H9 (cell line): ENCODE results near the gene RABGAP1L. TPM values are rescaled to one million over a fixed set of nuclear protein-coding genes. Genes with fewer than 3 reads are reported as not detected.

Experiments used
- DNase-seq: peaks from one replicate; pipeline ENCODE4 v3.0.0-alpha.2; 2017
- H2AFZ ChIP-seq: one replicate; pipeline ENCODE4 v1.6.1; 2013; ENCODE audit warnings: mild to moderate bottlenecking, low read length, control low read depth, moderate library complexity
- H2AK5ac ChIP-seq: 2 replicates; pipeline ENCODE4 v1.6.1; 2013; ENCODE audit warnings: low read length, control low read depth, mixed read lengths; ENCODE audit not compliant: insufficient read length
- H2BK120ac ChIP-seq: one replicate; pipeline ENCODE4 v1.6.1; 2013; ENCODE audit warnings: low read depth, mild to moderate bottlenecking, low read length, control low read depth, inconsistent platforms; ENCODE audit not compliant: poor library complexity, severe bottlenecking
- H2BK12ac ChIP-seq: 2 replicates; pipeline ENCODE4 v1.6.1; 2013; ENCODE audit warnings: low read length, control low read depth, mixed read lengths, low read depth; ENCODE audit not compliant: insufficient read length
- H2BK15ac ChIP-seq: 2 replicates; pipeline ENCODE4 v1.6.1; 2013; ENCODE audit warnings: low read depth, low read length, control low read depth
- H2BK20ac ChIP-seq: one replicate; pipeline ENCODE4 v1.6.1; 2013; ENCODE audit warnings: low read depth, mild to moderate bottlenecking, low read length, control low read depth, inconsistent platforms; ENCODE audit not compliant: poor library complexity, severe bottlenecking
- H2BK5ac ChIP-seq: 2 replicates; pipeline ENCODE4 v1.6.1; 2013; ENCODE audit warnings: low read length, control low read depth, mixed read lengths; ENCODE audit not compliant: insufficient read length
- H3K14ac ChIP-seq: 2 replicates; pipeline ENCODE4 v1.6.1; 2013; ENCODE audit warnings: low read length, control low read depth; ENCODE audit not compliant: insufficient read depth
- H3K18ac ChIP-seq: 2 replicates; pipeline ENCODE4 v1.6.1; 2013; ENCODE audit warnings: low read depth, mild to moderate bottlenecking, mixed read lengths, low read length, control low read depth; ENCODE audit not compliant: insufficient read length
- H3K23ac ChIP-seq: 2 replicates; pipeline ENCODE4 v1.6.1; 2013; ENCODE audit warnings: low read length, control low read depth, mixed read lengths, low read depth; ENCODE audit not compliant: insufficient read length
- H3K23me2 ChIP-seq: 2 replicates; pipeline ENCODE4 v1.6.1; 2013; ENCODE audit warnings: low read depth, mild to moderate bottlenecking, mixed read lengths, low read length, control low read depth; ENCODE audit not compliant: insufficient read length, poor library complexity, severe bottlenecking
- H3K27ac ChIP-seq: 2 replicates; pipeline ENCODE4 v1.5.1; 2013; ENCODE audit warnings: low read length, control low read depth, mixed read lengths, low read depth; ENCODE audit not compliant: insufficient read length
- H3K27me3 ChIP-seq: 2 replicates; pipeline ENCODE4 v1.6.1; 2013; ENCODE audit warnings: low read length, control low read depth, inconsistent platforms; ENCODE audit not compliant: insufficient read depth
- H3K4ac ChIP-seq: 2 replicates; pipeline ENCODE4 v1.6.1; 2013; ENCODE audit warnings: low read depth, mild to moderate bottlenecking, control low read depth, inconsistent platforms, low read length, moderate library complexity
- H3K4me1 ChIP-seq: 2 replicates; pipeline ENCODE4 v1.6.1; 2013; ENCODE audit warnings: low read length, control low read depth, inconsistent platforms; ENCODE audit not compliant: insufficient read depth
- H3K4me2 ChIP-seq: 2 replicates; pipeline ENCODE4 v1.6.1; 2013; ENCODE audit warnings: low read length, control low read depth, mixed read lengths; ENCODE audit not compliant: insufficient read length, insufficient read depth
- H3K56ac ChIP-seq: 2 replicates; pipeline ENCODE4 v1.6.1; 2013; ENCODE audit warnings: low read depth, mild to moderate bottlenecking, mixed read lengths, low read length, control low read depth; ENCODE audit not compliant: insufficient read length
- H3K79me1 ChIP-seq: 2 replicates; pipeline ENCODE4 v1.6.1; 2013; ENCODE audit warnings: low read depth, mild to moderate bottlenecking, moderate library complexity, low read length, control low read depth, inconsistent platforms; ENCODE audit not compliant: insufficient read depth, poor library complexity, severe bottlenecking
- H3K79me2 ChIP-seq: 2 replicates; pipeline ENCODE4 v1.6.1; 2013; ENCODE audit warnings: low read length, control low read depth, inconsistent platforms; ENCODE audit not compliant: insufficient read depth
- H3K9ac ChIP-seq: 2 replicates; pipeline ENCODE4 v1.6.1; 2013; ENCODE audit warnings: low read length, control low read depth, mixed read lengths; ENCODE audit not compliant: insufficient read length; ENCODE audit errors: extremely low read depth
- H3K9me3 ChIP-seq: one replicate; pipeline ENCODE4 v1.6.1; 2013; ENCODE audit warnings: low read depth, low read length, inconsistent platforms; ENCODE audit not compliant: control insufficient read depth
- H3T11ph ChIP-seq: one replicate; pipeline ENCODE4 v1.6.1; 2013; ENCODE audit warnings: mild to moderate bottlenecking, low read length, control low read depth, inconsistent platforms
- H4K20me1 ChIP-seq: one replicate; pipeline ENCODE4 v1.6.1; 2013; ENCODE audit not compliant: control insufficient read depth, insufficient read length, insufficient read depth
- H4K5ac ChIP-seq: 2 replicates; pipeline ENCODE4 v1.6.1; 2013; ENCODE audit warnings: low read depth, mild to moderate bottlenecking, mixed read lengths, low read length, control low read depth; ENCODE audit not compliant: insufficient read length
- H4K8ac ChIP-seq: replicated peaks from 2 replicates; pipeline ENCODE4 v1.6.1; 2013; ENCODE audit warnings: low read length, control low read depth, mixed read lengths, low read depth; ENCODE audit not compliant: insufficient read length
- H4K91ac ChIP-seq: 2 replicates; pipeline ENCODE4 v1.6.1; 2013; ENCODE audit warnings: low read depth, mild to moderate bottlenecking, moderate library complexity, mixed read lengths, low read length, control low read depth; ENCODE audit not compliant: insufficient read length
- H3K27ac Mint-ChIP-seq, 3 experiments: 2 replicates in 2 of 3; 3 replicates in 1 of 3; pipeline ENCODE4 v1.8.0; 2020 to 2021; ENCODE audit warnings: mixed read lengths in 3 of 3, mild to moderate bottlenecking in 1 of 3, moderate library complexity in 1 of 3
- H3K27me3 Mint-ChIP-seq: 2 replicates; pipeline ENCODE4 v1.8.0; 2021; ENCODE audit warnings: low read depth, mild to moderate bottlenecking, moderate library complexity, mixed read lengths
- H3K36me3 Mint-ChIP-seq, 3 experiments: 2 replicates in 2 of 3; 3 replicates in 1 of 3; pipeline ENCODE4 v1.8.0; 2020 to 2021; ENCODE audit warnings: low read depth in 3 of 3, mixed read lengths in 3 of 3; ENCODE audit not compliant: insufficient read depth in 1 of 3
- H3K4me1 Mint-ChIP-seq, 2 experiments: 2 replicates each; pipeline ENCODE4 v1.8.0; 2020; ENCODE audit warnings: mixed read lengths in 2 of 2
- H3K4me3 Mint-ChIP-seq, 2 experiments: 2 replicates in 1 of 2; 3 replicates in 1 of 2; pipeline ENCODE4 v1.8.0; 2020 to 2021; ENCODE audit warnings: mild to moderate bottlenecking in 2 of 2, mixed read lengths in 2 of 2, moderate library complexity in 1 of 2
- H3K9me3 Mint-ChIP-seq, 2 experiments: 2 replicates in 1 of 2; 3 replicates in 1 of 2; pipeline ENCODE4 v1.8.0; 2020; ENCODE audit warnings: mild to moderate bottlenecking in 2 of 2, mixed read lengths in 2 of 2, moderate library complexity in 1 of 2
- CTCF ChIP-seq: fragments of 200-600 bp; sonication (generic); conservative IDR thresholded peaks from 3 replicates; pipeline ENCODE4 v1.8.0; 2021; ENCODE audit warnings: antibody characterized with exemption, mild to moderate bottlenecking
- WGBS: extraction: QIAGEN DNeasy Blood & Tissue Kit; methylation state at CpG from one replicate; pipeline ENCODE4 v1.1.7; 2013; ENCODE audit warnings: missing lambda C conversion rate, low lambda C conversion rate, mixed read lengths; ENCODE audit not compliant: insufficient read length; ENCODE audit errors: extremely low coverage; 5-methylcytosine and 5-hydroxymethylcytosine counted together
- total RNA-seq: library from RNA; stranded (reverse); gene quantifications from 2 replicates; pipeline ENCODE4 v1.2.1, GENCODE V29; 2021

Gene RABGAP1L
- total RNA-seq, 1 experiment from 2014 or later = 147 TPM

GRCh38 chr1:174704300-174704699, 545.0 kb downstream of the RABGAP1L start:
- Histone ChIP-seq H3K4me2 (no peak overlapping the region), H3K79me1 (no peaks in the 10 kb centered on the region), H2BK5ac (no peak overlapping the region), H3T11ph (no peak overlapping the region), H3K56ac (no peak overlapping the region), H2BK15ac (no peak overlapping the region), H3K4ac (no peak overlapping the region), H3K18ac (no peak overlapping the region), H2BK12ac (no peak overlapping the region), H3K23ac (no peak overlapping the region), H3K27me3 (no peaks in the 10 kb centered on the region), H4K20me1 (no peaks in the 10 kb centered on the region), H4K8ac (no peak overlapping the region), H3K23me2 (no peaks in the 10 kb centered on the region), H2BK20ac (no peak overlapping the region), H2BK120ac (no peak overlapping the region), H3K9ac (no peak overlapping the region), H3K14ac (no peak overlapping the region), H3K27ac (no peak overlapping the region), H2AK5ac (no peak overlapping the region), H3K4me1 (no peaks in the 10 kb centered on the region), H4K91ac (no peak overlapping the region), H4K5ac (no peak overlapping the region), H3K9me3 (no peaks in the 10 kb centered on the region), H3K79me2 (no peaks in the 10 kb centered on the region), H2AFZ (no peak overlapping the region)
- WGBS = no CpG with 5 or more reads among the region's 1 CpG
- H3K9me3 Mint-ChIP-seq = no peaks in the 10 kb centered on the region
- peaks cover 11 to 13% of the 10 kb centered on the region in 2 experiments for H3K4me1 Mint-ChIP-seq
- no peak overlapping the region for H3K27ac Mint-ChIP-seq
- no peaks in the 10 kb centered on the region for H3K27me3 Mint-ChIP-seq
- peaks cover 0 to under 1% (median 0%) of the 10 kb centered on the region in 3 experiments; a peak in 2 of 7 replicates for H3K36me3 Mint-ChIP-seq
- no peak overlapping the region for H3K4me3 Mint-ChIP-seq
- no peak for TF ChIP-seq CTCF
- DNase-seq = no peak
